Measurements from ENCODE around the gene SH3BGR.

The SH3BGR gene

GRCh38 chr21:39466584-39466983, 14.8 kb downstream of the SH3BGR start:
- no peaks in the 10 kb centered on the region for H3K27me3 ChIP-seq (replicated peaks; ENCODE audit: control insufficient read depth, insufficient read depth, low read length)
- H3K4me3 ChIP-seq (replicated peaks; ENCODE audit: low read depth, low read length) = no peak overlapping the region
- H3K36me3 ChIP-seq (ENCODE audit: control insufficient read depth, insufficient read depth, low read length) = no peaks in the 10 kb centered on the region
- no peak for TF ChIP-seq CTCF (IDR thresholded peaks at IDR 0.05; ENCODE audit: insufficient read depth, low read length, poor library complexity, severe bottlenecking)
- DNase-seq (ENCODE audit: extremely low read depth, insufficient read length) = no peak

- TF ChIP-seq CTCF (IDR thresholded peaks at IDR 0.05; ENCODE audit: insufficient read depth, low read length, poor library complexity, severe bottlenecking) = no peak
- DNase-seq (ENCODE audit: extremely low read depth, insufficient read length) = no peak
- no peaks in the 10 kb centered on the region for H3K36me3 ChIP-seq (ENCODE audit: control insufficient read depth, insufficient read depth, low read length)
- H3K27me3 ChIP-seq (replicated peaks; ENCODE audit: control insufficient read depth, insufficient read depth, low read length) = no peaks in the 10 kb centered on the region
- no peak overlapping the region for H3K4me3 ChIP-seq (replicated peaks; ENCODE audit: low read depth, low read length)
Measured at GRCh38 chr21:39467746-39468145, 16.0 kb downstream of the SH3BGR start.

GRCh38 chr21:39468559-39468958, 16.8 kb downstream of the SH3BGR start:
- Histone ChIP-seq H3K4me3 (replicated peaks; ENCODE audit: low read depth, low read length) (no peak overlapping the region), H3K27me3 (replicated peaks; ENCODE audit: control insufficient read depth, insufficient read depth, low read length) (no peaks in the 10 kb centered on the region), H3K36me3 (ENCODE audit: control insufficient read depth, insufficient read depth, low read length) (no peaks in the 10 kb centered on the region)
- no peak for TF ChIP-seq CTCF (IDR thresholded peaks at IDR 0.05; ENCODE audit: insufficient read depth, low read length, poor library complexity, severe bottlenecking)
- DNase-seq (ENCODE audit: extremely low read depth, insufficient read length) = no peak

- Histone ChIP-seq H3K4me3 (replicated peaks; ENCODE audit: low read depth, low read length) (no peak overlapping the region), H3K36me3 (ENCODE audit: control insufficient read depth, insufficient read depth, low read length) (no peaks in the 10 kb centered on the region), H3K27me3 (replicated peaks; ENCODE audit: control insufficient read depth, insufficient read depth, low read length) (no peaks in the 10 kb centered on the region)
- TF ChIP-seq CTCF (IDR thresholded peaks at IDR 0.05; ENCODE audit: insufficient read depth, low read length, poor library complexity, severe bottlenecking) = no peak
- no peak for DNase-seq (ENCODE audit: extremely low read depth, insufficient read length)
Measured at GRCh38 chr21:39471598-39471997, 19.8 kb downstream of the SH3BGR start.

GRCh38 chr21:39472786-39473185, 21.0 kb downstream of the SH3BGR start:
- no peaks in the 10 kb centered on the region for H3K36me3 ChIP-seq (ENCODE audit: control insufficient read depth, insufficient read depth, low read length)
- no peak for TF ChIP-seq CTCF (IDR thresholded peaks at IDR 0.05; ENCODE audit: insufficient read depth, low read length, poor library complexity, severe bottlenecking)
- DNase-seq (ENCODE audit: extremely low read depth, insufficient read length) = no peak
- no peak overlapping the region for H3K4me3 ChIP-seq (replicated peaks; ENCODE audit: low read depth, low read length)
- H3K27me3 ChIP-seq (replicated peaks; ENCODE audit: control insufficient read depth, insufficient read depth, low read length) = no peaks in the 10 kb centered on the region

GRCh38 chr21:39474611-39475010, 22.8 kb downstream of the SH3BGR start:
- no peak for TF ChIP-seq CTCF (IDR thresholded peaks at IDR 0.05; ENCODE audit: insufficient read depth, low read length, poor library complexity, severe bottlenecking)
- Histone ChIP-seq H3K4me3 (replicated peaks; ENCODE audit: low read depth, low read length) (no peak overlapping the region), H3K36me3 (ENCODE audit: control insufficient read depth, insufficient read depth, low read length) (no peaks in the 10 kb centered on the region), H3K27me3 (replicated peaks; ENCODE audit: control insufficient read depth, insufficient read depth, low read length) (no peaks in the 10 kb centered on the region)
- DNase-seq (ENCODE audit: extremely low read depth, insufficient read length) = no peak

Measured in GM06990 (cell line).